Measurements from ENCODE around the gene KRAS. TPM values are rescaled to one million over a fixed set of nuclear protein-coding genes. Genes with fewer than 3 reads are reported as not detected.

KRAS gene
- total RNA-seq, 1 donor from 2014 or later: 24.3 TPM

DNA sequence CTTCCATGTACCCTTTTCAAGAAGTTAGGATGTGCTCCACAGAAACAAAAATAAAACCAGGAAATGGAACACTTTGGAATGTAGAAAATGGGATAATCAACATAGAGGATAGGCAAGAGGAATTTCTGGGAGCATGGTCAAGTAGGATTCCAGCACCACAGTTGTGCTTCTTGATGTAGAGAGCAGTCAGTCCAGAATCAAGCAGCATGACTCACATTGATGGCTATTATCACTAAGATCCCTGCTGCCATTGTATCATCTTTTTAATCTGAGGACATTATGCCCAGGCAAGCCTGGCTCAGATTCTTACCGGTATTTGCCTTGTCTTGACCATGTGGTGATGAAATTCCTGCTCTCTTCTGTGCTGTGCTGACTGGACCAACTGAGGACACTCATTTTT is 50.0 kb downstream of the KRAS start:
- Mint-ChIP-seq H3K9me3 (ENCODE audit: unreplicated experiment) (no peaks in the 10 kb centered on the region), H3K4me3 (ENCODE audit: unreplicated experiment) (no peak overlapping the region), H3K27ac (ENCODE audit: unreplicated experiment) (peak overlapping the region; percentile 5), H3K4me1 (ENCODE audit: unreplicated experiment) (peaks cover 21% of the 10 kb centered on the region), H3K27me3 (ENCODE audit: unreplicated experiment) (no peaks in the 10 kb centered on the region), H3K36me3 (ENCODE audit: unreplicated experiment) (peaks cover 7% of the 10 kb centered on the region)
- no peak for DNase-seq (ENCODE audit: extremely low spot score, unreplicated experiment)
- no peak for TF ChIP-seq CTCF (IDR thresholded peaks at IDR 0.05)

DNA sequence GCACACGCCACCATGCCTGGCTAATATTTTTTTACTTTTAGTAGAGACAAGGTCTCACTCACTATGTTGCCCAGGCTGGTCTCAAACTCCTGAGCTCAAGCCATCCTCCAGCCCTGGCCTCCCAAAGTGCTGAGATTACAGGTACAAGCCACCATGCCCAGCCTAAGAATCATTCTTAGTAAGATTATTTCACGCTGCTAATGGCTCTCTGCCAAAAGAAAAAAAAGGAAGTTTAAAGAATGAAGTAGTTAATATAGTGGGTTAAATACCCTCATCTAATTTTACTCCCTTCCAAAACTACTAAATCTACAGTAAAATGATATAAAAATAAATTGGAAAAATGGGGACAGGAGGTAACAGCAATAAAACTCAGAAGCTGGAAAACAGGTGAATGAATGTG is 53.1 kb downstream of the KRAS start:
- Mint-ChIP-seq H3K27ac (ENCODE audit: unreplicated experiment) (no peak overlapping the region), H3K27me3 (ENCODE audit: unreplicated experiment) (no peaks in the 10 kb centered on the region), H3K4me3 (ENCODE audit: unreplicated experiment) (no peak overlapping the region), H3K36me3 (ENCODE audit: unreplicated experiment) (peaks cover 5% of the 10 kb centered on the region), H3K9me3 (ENCODE audit: unreplicated experiment) (no peaks in the 10 kb centered on the region), H3K4me1 (ENCODE audit: unreplicated experiment) (peaks cover 33% of the 10 kb centered on the region)
- DNase-seq (ENCODE audit: extremely low spot score, unreplicated experiment): no peak
- no peak for TF ChIP-seq CTCF (IDR thresholded peaks at IDR 0.05)

DNA sequence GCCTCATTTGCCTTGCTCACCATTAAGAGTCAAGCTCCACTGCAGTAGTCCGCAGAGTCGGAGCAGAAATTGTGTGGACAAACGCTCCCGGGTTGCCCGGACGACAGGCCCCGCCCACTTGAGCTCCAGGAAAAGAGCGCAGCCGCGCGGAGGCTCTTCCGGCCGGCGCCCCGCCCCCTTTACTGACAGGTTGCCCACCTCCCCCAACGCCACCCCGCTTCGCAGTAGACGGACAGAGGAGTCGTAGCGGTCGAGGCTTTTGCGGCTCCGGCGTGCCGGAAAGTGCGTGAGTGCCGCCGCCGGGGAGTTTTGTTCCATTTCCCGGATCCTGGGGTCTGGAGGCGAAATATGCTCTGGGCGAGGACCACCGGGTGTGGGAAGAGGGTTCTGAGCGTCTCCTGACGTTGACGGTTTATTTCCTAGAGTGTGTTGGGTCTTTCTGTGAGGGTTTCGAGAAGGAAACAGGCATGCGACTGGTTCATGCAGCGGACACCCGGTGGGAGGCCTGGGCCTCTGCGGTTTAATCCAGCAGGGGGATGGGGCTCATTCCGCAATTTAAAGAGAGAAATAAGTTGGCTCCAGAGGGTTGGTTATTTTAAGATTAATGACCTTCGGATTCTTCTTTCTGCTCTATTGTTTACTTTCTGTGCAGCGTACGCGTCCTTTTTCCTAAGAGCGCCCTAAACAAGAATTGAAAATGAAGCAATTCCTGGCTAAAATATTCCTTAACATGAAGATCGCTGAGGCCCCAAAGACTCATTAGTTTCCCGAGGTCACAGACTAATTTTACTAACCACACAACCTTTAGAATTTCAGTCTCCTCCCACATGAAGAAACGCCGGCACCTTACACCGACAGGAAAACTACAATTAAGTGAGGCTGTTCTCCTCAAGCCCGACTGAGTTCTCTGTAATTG is 55.4 kb downstream of the KRAS start, which contains the start of the genes DNAI7 and ETFRF1:
TSS of gene DNAI7 (minus strand) at position 105 of the 916 bp plus-strand sequence. CDS start at position 23, 82 bp downstream.
TSS of gene ETFRF1 (plus strand) at position 182 of the 916 bp plus-strand sequence. CDS start 8,720 bp downstream, outside the sequence.
- H3K4me1 Mint-ChIP-seq (ENCODE audit: unreplicated experiment): peaks cover 23% of the 10 kb centered on the region
- H3K36me3 Mint-ChIP-seq (ENCODE audit: unreplicated experiment): peaks cover 5% of the 10 kb centered on the region
- H3K27me3 Mint-ChIP-seq (ENCODE audit: unreplicated experiment): no peaks in the 10 kb centered on the region
- TF ChIP-seq CTCF (IDR thresholded peaks at IDR 0.05): no peak
- DNase-seq (ENCODE audit: extremely low spot score, unreplicated experiment): peak; percentile 99
- H3K27ac Mint-ChIP-seq (ENCODE audit: unreplicated experiment): peak within 1 kb of the TSS; percentile 99
- peak within 1 kb of the TSS; percentile 95 for H3K4me3 Mint-ChIP-seq (ENCODE audit: unreplicated experiment)
- no peaks in the 10 kb centered on the region for H3K9me3 Mint-ChIP-seq (ENCODE audit: unreplicated experiment)

DNA sequence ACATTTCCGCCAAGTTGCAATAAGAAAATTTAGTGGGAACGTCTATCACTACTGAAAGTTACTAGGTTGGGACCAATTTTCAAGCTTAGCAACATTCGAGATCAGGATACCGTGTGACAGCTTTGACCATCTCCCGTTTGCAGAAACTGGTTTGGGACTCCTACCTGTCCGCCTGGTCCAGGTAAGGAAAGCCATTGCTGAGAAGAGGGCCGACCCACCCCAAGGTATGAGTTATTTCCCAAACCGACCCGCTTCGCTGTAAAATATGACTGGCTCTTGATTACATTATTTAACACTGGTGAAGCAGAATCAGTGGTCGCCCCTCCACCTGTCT is 56.0 kb downstream of the KRAS start:
- peaks cover 2% of the 10 kb centered on the region for H3K36me3 Mint-ChIP-seq (ENCODE audit: unreplicated experiment)
- H3K27ac Mint-ChIP-seq (ENCODE audit: unreplicated experiment): peak overlapping the region; percentile 99
- TF ChIP-seq CTCF (IDR thresholded peaks at IDR 0.05): no peak
- no peak for DNase-seq (ENCODE audit: extremely low spot score, unreplicated experiment)
- H3K27me3 Mint-ChIP-seq (ENCODE audit: unreplicated experiment): no peaks in the 10 kb centered on the region
- peak overlapping the region; percentile 95 for H3K4me3 Mint-ChIP-seq (ENCODE audit: unreplicated experiment)
- no peaks in the 10 kb centered on the region for H3K9me3 Mint-ChIP-seq (ENCODE audit: unreplicated experiment)
- H3K4me1 Mint-ChIP-seq (ENCODE audit: unreplicated experiment): peaks cover 25% of the 10 kb centered on the region

DNA sequence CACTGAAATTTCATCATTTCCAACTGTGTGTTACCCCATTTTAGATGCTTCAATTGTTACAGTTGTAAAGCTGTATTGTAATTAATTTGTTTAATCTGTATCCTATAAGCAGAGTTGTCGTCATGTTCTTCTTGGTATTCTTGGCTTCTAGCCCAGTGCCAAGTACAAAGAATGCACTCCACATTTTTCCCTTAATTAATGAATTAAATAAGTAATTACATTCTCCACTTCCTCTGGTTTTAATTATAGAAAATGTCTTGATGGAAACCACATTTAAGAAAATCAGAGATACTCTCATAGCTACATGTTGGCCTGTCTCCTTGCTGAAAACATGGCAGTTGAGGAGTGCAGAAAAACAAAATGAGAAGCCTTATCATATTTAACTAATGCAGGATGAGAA is 56.5 kb downstream of the KRAS start:
- H3K27ac Mint-ChIP-seq (ENCODE audit: unreplicated experiment): peak overlapping the region; percentile 99
- H3K36me3 Mint-ChIP-seq (ENCODE audit: unreplicated experiment): no peaks in the 10 kb centered on the region
- no peak for DNase-seq (ENCODE audit: extremely low spot score, unreplicated experiment)
- peak overlapping the region; percentile 95 for H3K4me3 Mint-ChIP-seq (ENCODE audit: unreplicated experiment)
- H3K27me3 Mint-ChIP-seq (ENCODE audit: unreplicated experiment): no peaks in the 10 kb centered on the region
- H3K9me3 Mint-ChIP-seq (ENCODE audit: unreplicated experiment): no peaks in the 10 kb centered on the region
- no peak for TF ChIP-seq CTCF (IDR thresholded peaks at IDR 0.05)
- peaks cover 28% of the 10 kb centered on the region for H3K4me1 Mint-ChIP-seq (ENCODE audit: unreplicated experiment)

Data from osteocyte (in vitro differentiated cells).